Measurements from ENCODE around the gene SLC15A1. TPM values are rescaled to one million over a fixed set of nuclear protein-coding genes. Genes with fewer than 3 reads are reported as not detected.
"Not testable (repeated sequence)": the region's sequence is repeated elsewhere in the genome, so short reads cannot be mapped to it uniquely, and the experiment has no call there.

The SLC15A1 gene
- total RNA-seq, 1 donor from 2014 or later: 1.1 TPM

- TF ChIP-seq, protein P1, sequence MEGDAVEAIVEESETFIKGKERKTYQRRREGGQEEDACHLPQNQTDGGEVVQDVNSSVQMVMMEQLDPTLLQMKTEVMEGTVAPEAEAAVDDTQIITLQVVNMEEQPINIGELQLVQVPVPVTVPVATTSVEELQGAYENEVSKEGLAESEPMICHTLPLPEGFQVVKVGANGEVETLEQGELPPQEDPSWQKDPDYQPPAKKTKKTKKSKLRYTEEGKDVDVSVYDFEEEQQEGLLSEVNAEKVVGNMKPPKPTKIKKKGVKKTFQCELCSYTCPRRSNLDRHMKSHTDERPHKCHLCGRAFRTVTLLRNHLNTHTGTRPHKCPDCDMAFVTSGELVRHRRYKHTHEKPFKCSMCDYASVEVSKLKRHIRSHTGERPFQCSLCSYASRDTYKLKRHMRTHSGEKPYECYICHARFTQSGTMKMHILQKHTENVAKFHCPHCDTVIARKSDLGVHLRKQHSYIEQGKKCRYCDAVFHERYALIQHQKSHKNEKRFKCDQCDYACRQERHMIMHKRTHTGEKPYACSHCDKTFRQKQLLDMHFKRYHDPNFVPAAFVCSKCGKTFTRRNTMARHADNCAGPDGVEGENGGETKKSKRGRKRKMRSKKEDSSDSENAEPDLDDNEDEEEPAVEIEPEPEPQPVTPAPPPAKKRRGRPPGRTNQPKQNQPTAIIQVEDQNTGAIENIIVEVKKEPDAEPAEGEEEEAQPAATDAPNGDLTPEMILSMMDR (IDR thresholded peaks at IDR 0.05; ENCODE audit: insufficient read depth, low read length, poor library complexity, severe bottlenecking): no peak
- DNase-seq (ENCODE audit: low read depth): no peak
- Histone ChIP-seq H3K4me3 (ENCODE audit: low read depth, low read length) (no peak overlapping the region), H3K27me3 (ENCODE audit: control insufficient read depth, insufficient read depth, low read length) (peaks cover 19% of the 10 kb centered on the region), H3K36me3 (ENCODE audit: control insufficient read depth, insufficient read depth, low read length) (no peaks in the 10 kb centered on the region)
These were observed 2.6 kb upstream of the SLC15A1 start for GRCh38 chr13:98755116-98755515.

- peaks cover 19% of the 10 kb centered on the region for H3K27me3 ChIP-seq (ENCODE audit: control insufficient read depth, insufficient read depth, low read length)
- not testable (repeated sequence) for H3K4me3 ChIP-seq (ENCODE audit: low read depth, low read length)
These were observed 2.0 kb upstream of the SLC15A1 start for GRCh38 chr13:98754468-98754867.

GRCh38 chr13:98751861-98752466 lies 508 bp downstream of the SLC15A1 start:
- H3K27me3 ChIP-seq (ENCODE audit: control insufficient read depth, insufficient read depth, low read length): peaks cover 19% of the 10 kb centered on the region
- TF ChIP-seq, protein P1 (IDR thresholded peaks at IDR 0.05; ENCODE audit: insufficient read depth, low read length, poor library complexity, severe bottlenecking): no peak

More at GRCh38 chr13:98754468-98754867, 2.0 kb upstream of the SLC15A1 start:
- not testable (repeated sequence) for H3K36me3 ChIP-seq (ENCODE audit: control insufficient read depth, insufficient read depth, low read length); DNase-seq (ENCODE audit: low read depth)

DNA sequence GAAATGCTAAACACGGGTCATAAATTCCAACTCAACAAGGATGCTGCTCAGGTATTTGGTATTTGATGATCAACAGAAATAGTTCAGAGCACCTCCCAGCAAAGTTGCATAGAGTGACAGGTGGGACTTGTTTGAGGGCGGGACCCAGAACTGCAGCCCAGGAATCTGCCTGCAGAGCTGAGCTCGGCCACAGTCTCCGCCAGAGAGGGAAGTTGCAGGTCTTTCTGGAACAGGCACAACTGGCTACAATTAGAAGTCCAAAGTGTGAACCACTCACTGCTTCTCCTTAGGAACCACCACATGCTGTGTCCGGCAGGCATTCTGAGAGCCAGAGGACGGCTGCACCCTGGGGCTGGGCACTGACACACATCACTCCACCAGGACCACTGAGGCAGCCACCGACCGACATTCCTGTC lies 1.1 kb downstream of the SLC15A1 start:
- TF ChIP-seq, protein P1 (IDR thresholded peaks at IDR 0.05; ENCODE audit: insufficient read depth, low read length, poor library complexity, severe bottlenecking): no peak
- no peaks in the 10 kb centered on the region for H3K36me3 ChIP-seq (ENCODE audit: control insufficient read depth, insufficient read depth, low read length)
- H3K4me3 ChIP-seq (ENCODE audit: low read depth, low read length): no peak overlapping the region
- peak; percentile 7 for DNase-seq (ENCODE audit: low read depth)
- H3K27me3 ChIP-seq (ENCODE audit: control insufficient read depth, insufficient read depth, low read length): peaks cover 19% of the 10 kb centered on the region

More at GRCh38 chr13:98751861-98752466, 508 bp downstream of the SLC15A1 start:
- no peak for DNase-seq (ENCODE audit: low read depth)
- Histone ChIP-seq H3K36me3 (ENCODE audit: control insufficient read depth, insufficient read depth, low read length) (no peaks in the 10 kb centered on the region), H3K4me3 (ENCODE audit: low read depth, low read length) (peak overlapping the region; percentile 32)

GRCh38 chr13:98749501-98749900 lies 3.0 kb downstream of the SLC15A1 start:
- DNase-seq (ENCODE audit: low read depth): no peak
- TF ChIP-seq, protein P1 (IDR thresholded peaks at IDR 0.05; ENCODE audit: insufficient read depth, low read length, poor library complexity, severe bottlenecking): no peak
- no peaks in the 10 kb centered on the region for H3K36me3 ChIP-seq (ENCODE audit: control insufficient read depth, insufficient read depth, low read length)
- H3K4me3 ChIP-seq (ENCODE audit: low read depth, low read length): no peak overlapping the region
- H3K27me3 ChIP-seq (ENCODE audit: control insufficient read depth, insufficient read depth, low read length): peaks cover 19% of the 10 kb centered on the region

- H3K36me3 ChIP-seq (ENCODE audit: control insufficient read depth, insufficient read depth, low read length): no peaks in the 10 kb centered on the region
- TF ChIP-seq, protein P1 (IDR thresholded peaks at IDR 0.05; ENCODE audit: insufficient read depth, low read length, poor library complexity, severe bottlenecking): no peak
- no peak overlapping the region for H3K4me3 ChIP-seq (ENCODE audit: low read depth, low read length)
- peaks cover 8% of the 10 kb centered on the region for H3K27me3 ChIP-seq (ENCODE audit: control insufficient read depth, insufficient read depth, low read length)
- DNase-seq (ENCODE audit: low read depth): peak; percentile 47
These were observed 5.5 kb downstream of the SLC15A1 start for GRCh38 chr13:98746968-98747367.
